Karpas-422 (cell line): Measurements from ENCODE around the gene ID1. TPM values are rescaled to one million over a fixed set of nuclear protein-coding genes. Genes with fewer than 3 reads are reported as not detected.
"Not testable (repeated sequence)": the region's sequence is repeated elsewhere in the genome, so short reads cannot be mapped to it uniquely, and the experiment has no call there.

Source experiments
- DNase-seq: peaks from one replicate; pipeline ENCODE4 v3.0.0-alpha.2; 2015
- H2AFZ ChIP-seq: fragments of 200-600 bp; sonication (generic); 2 replicates; pipeline ENCODE4 v1.6.1; 2014; ENCODE audit warnings: antibody characterized with exemption, low read length, mixed read lengths
- H3K27ac ChIP-seq: fragments of 200-600 bp; sonication (generic); 2 replicates; pipeline ENCODE4 v1.5.1; 2014; ENCODE audit warnings: mild to moderate bottlenecking, low read length, moderate library complexity
- H3K27me3 ChIP-seq: fragments of 200-600 bp; sonication (generic); 2 replicates; pipeline ENCODE4 v1.6.1; 2014; ENCODE audit warnings: low read length, mixed read lengths
- H3K36me3 ChIP-seq: fragments of 200-600 bp; sonication (generic); 2 replicates; pipeline ENCODE4 v1.6.1; 2014; ENCODE audit warnings: low read length, mixed read lengths; ENCODE audit not compliant: insufficient read depth
- H3K4me1 ChIP-seq: fragments of 200-600 bp; sonication (generic); 2 replicates; pipeline ENCODE4 v1.6.1; 2014; ENCODE audit warnings: mild to moderate bottlenecking, low read length, mixed read lengths
- H3K4me2 ChIP-seq: fragments of 200-600 bp; sonication (generic); 2 replicates; pipeline ENCODE4 v1.6.1; 2014; ENCODE audit warnings: low read length, low read depth, mild to moderate bottlenecking; ENCODE audit not compliant: poor library complexity, severe bottlenecking
- H3K4me3 ChIP-seq: fragments of 200-600 bp; sonication (generic); 2 replicates; pipeline ENCODE4 v1.5.1; 2014; ENCODE audit warnings: mild to moderate bottlenecking, antibody characterized with exemption, low read length, mixed read lengths
- H3K79me2 ChIP-seq: fragments of 200-600 bp; sonication (generic); 2 replicates; pipeline ENCODE4 v1.6.1; 2014; ENCODE audit warnings: mild to moderate bottlenecking, low read length, mixed read lengths
- H3K9ac ChIP-seq: fragments of 200-600 bp; sonication (generic); 2 replicates; pipeline ENCODE4 v1.6.0; 2014; ENCODE audit warnings: low read length
- H3K9me2 ChIP-seq: fragments of 200-600 bp; sonication (generic), shearing (Covaris generic); replicated peaks from 2 replicates; pipeline ENCODE4 v1.6.0; 2014; ENCODE audit warnings: mild to moderate bottlenecking, low read length, moderate library complexity; ENCODE audit not compliant: insufficient read depth
- H3K9me3 ChIP-seq: fragments of 300-700, 200-600 bp; sonication (generic); 2 replicates; pipeline ENCODE4 v1.6.1; 2014; ENCODE audit warnings: low read length, mixed read lengths
- H4K20me1 ChIP-seq: fragments of 200-600 bp; sonication (generic); 2 replicates; pipeline ENCODE4 v1.6.1; 2014; ENCODE audit warnings: mild to moderate bottlenecking, antibody characterized with exemption, low read length, low read depth; ENCODE audit not compliant: insufficient read depth
- total RNA-seq: library from RNA; depleted of rRNA; stranded (reverse); fragments of >200 nt; shearing (Covaris generic); gene quantifications from 2 replicates; pipeline ENCODE4 v1.2.3, GENCODE V29; 2014; ENCODE audit warnings: low replicate concordance

Gene ID1
- total RNA-seq, 1 experiment from 2014 or later = 5.0 TPM

- H3K9ac ChIP-seq = no peak overlapping the region
- H3K9me2 ChIP-seq = no peaks in the 10 kb centered on the region
- H3K9me3 ChIP-seq = no peaks in the 10 kb centered on the region
- no peaks in the 10 kb centered on the region for H3K36me3 ChIP-seq
- H3K4me1 ChIP-seq = no peaks in the 10 kb centered on the region
- H3K27me3 ChIP-seq = no peaks in the 10 kb centered on the region
- no peaks in the 10 kb centered on the region for H3K79me2 ChIP-seq
- no peak for DNase-seq
- H3K4me2 ChIP-seq = no peak overlapping the region
- H3K27ac ChIP-seq = no peak overlapping the region
- H4K20me1 ChIP-seq = no peaks in the 10 kb centered on the region
- H3K4me3 ChIP-seq = no peak overlapping the region
- H2AFZ ChIP-seq = no peak overlapping the region
Observed at GRCh38 chr20:31642837-31643236, 37.7 kb downstream of the ID1 start.

DNA sequence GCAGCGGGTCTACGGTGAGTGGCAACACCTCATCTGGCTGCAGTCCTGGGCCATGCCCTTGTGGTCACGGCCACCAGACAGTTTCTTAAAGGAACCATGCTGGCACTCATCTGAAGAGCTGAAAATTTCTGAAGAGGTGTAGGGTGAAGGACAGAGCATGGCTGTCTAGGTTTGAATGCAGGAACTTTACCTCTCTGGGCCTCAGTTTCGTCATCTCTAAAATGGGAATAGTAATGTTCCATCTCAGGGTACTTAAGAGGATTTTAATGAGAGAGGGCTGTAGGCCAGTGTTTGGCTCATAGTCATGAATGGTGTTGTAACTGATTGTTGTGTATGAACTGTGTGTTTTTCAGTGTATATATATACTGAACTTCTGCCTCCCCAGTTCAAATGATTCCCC, 38.4 kb downstream of the ID1 start:
- H3K36me3 ChIP-seq = no peaks in the 10 kb centered on the region
- no peaks in the 10 kb centered on the region for H3K4me1 ChIP-seq
- H4K20me1 ChIP-seq = no peaks in the 10 kb centered on the region
- no peaks in the 10 kb centered on the region for H3K79me2 ChIP-seq
- no peak for DNase-seq
- H3K27me3 ChIP-seq = no peaks in the 10 kb centered on the region
- no peak overlapping the region for H3K27ac ChIP-seq
- H3K4me3 ChIP-seq = no peak overlapping the region
- H3K9me3 ChIP-seq = no peaks in the 10 kb centered on the region
- no peak overlapping the region for H3K9ac ChIP-seq
- no peaks in the 10 kb centered on the region for H3K9me2 ChIP-seq
- H3K4me2 ChIP-seq = no peak overlapping the region
- H2AFZ ChIP-seq = no peak overlapping the region

- Histone ChIP-seq H3K9me2 (no peaks in the 10 kb centered on the region), H2AFZ (no peak overlapping the region)
- DNase-seq = no peak
Observed at GRCh38 chr20:31644701-31645100, 39.6 kb downstream of the ID1 start.

GRCh38 chr20:31648104-31648503, 43.0 kb downstream of the ID1 start:
- not testable (repeated sequence) for DNase-seq, H2AFZ ChIP-seq, H3K4me2 ChIP-seq, H3K27ac ChIP-seq, H3K4me1 ChIP-seq, H3K79me2 ChIP-seq, H3K36me3 ChIP-seq, H3K9ac ChIP-seq, H3K27me3 ChIP-seq, H3K9me3 ChIP-seq, H3K9me2 ChIP-seq, H3K4me3 ChIP-seq, H4K20me1 ChIP-seq

More at GRCh38 chr20:31644701-31645100, 39.6 kb downstream of the ID1 start:
- Histone ChIP-seq H3K4me3 (no peak overlapping the region), H3K4me2 (no peak overlapping the region), H3K9ac (no peak overlapping the region), H3K79me2 (no peaks in the 10 kb centered on the region), H3K27me3 (no peaks in the 10 kb centered on the region), H3K36me3 (no peaks in the 10 kb centered on the region), H3K4me1 (no peaks in the 10 kb centered on the region), H3K9me3 (no peaks in the 10 kb centered on the region), H4K20me1 (no peaks in the 10 kb centered on the region), H3K27ac (no peak overlapping the region)

DNA sequence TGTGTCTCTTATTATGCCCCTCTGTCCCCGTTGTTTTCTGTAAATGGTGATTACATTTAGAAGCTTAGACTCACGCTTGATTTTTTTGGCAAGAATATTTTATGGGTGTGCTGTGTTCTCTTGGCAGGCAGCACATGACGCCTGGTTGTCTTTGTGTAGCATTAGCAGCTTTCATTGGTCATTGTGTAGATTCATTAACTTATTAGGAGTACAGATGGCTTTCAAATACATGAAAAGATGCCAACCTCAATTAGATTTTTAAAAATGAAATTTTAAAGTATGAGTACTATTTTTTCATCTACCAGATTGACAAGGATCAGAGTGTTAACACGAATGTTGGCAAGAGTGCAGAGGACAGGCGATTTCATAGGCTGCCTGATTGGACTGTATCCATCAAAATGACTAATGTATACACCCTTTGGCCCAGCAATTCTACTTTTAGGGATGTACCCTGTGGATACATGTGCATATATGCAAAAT, 47.9 kb downstream of the ID1 start:
- Histone ChIP-seq H3K4me3 (no peak overlapping the region), H3K27me3 (no peaks in the 10 kb centered on the region), H3K36me3 (no peaks in the 10 kb centered on the region), H3K9me2 (no peaks in the 10 kb centered on the region), H2AFZ (0 out of 2 replicates have a peak overlapping the region, but pooled peaks have one; percentile 14), H3K4me1 (no peaks in the 10 kb centered on the region), H4K20me1 (no peaks in the 10 kb centered on the region), H3K79me2 (no peaks in the 10 kb centered on the region), H3K27ac (no peak overlapping the region), H3K9ac (no peak overlapping the region), H3K9me3 (no peaks in the 10 kb centered on the region), H3K4me2 (no peak overlapping the region)
- no peak for DNase-seq

- no peak overlapping the region for H3K4me3 ChIP-seq
- no peaks in the 10 kb centered on the region for H3K27me3 ChIP-seq
- no peaks in the 10 kb centered on the region for H3K9me3 ChIP-seq
- H2AFZ ChIP-seq = no peak overlapping the region
- no peaks in the 10 kb centered on the region for H3K9me2 ChIP-seq
- no peak overlapping the region for H3K9ac ChIP-seq
- H3K36me3 ChIP-seq = no peaks in the 10 kb centered on the region
- H4K20me1 ChIP-seq = no peaks in the 10 kb centered on the region
- no peak for DNase-seq
- H3K27ac ChIP-seq = no peak overlapping the region
- H3K79me2 ChIP-seq = no peaks in the 10 kb centered on the region
- no peaks in the 10 kb centered on the region for H3K4me1 ChIP-seq
- no peak overlapping the region for H3K4me2 ChIP-seq
Observed at GRCh38 chr20:31653561-31653960, 48.5 kb downstream of the ID1 start.

DNA sequence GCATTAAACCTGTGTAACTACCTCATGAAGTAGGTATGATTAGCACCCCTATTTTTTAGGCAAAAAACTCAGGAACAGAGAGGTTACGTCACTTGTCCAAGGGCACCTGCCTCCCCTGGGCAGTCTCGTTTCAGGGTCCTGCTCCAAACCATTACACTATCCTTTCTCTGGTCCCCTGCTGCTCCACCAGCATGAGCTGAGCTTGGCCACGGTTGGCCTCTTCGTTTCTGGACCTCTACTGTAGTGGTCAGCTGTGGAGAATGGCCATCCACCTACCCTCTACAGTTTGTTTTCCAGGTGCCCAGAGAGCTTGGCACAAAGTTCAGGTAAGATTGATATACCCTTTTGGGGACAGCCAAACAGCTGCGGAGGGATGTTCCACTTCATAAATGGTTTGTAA, 49.4 kb downstream of the ID1 start:
- Histone ChIP-seq H3K9ac (no peak overlapping the region), H3K27me3 (no peaks in the 10 kb centered on the region), H3K27ac (no peak overlapping the region), H3K4me2 (no peak overlapping the region), H3K9me3 (no peaks in the 10 kb centered on the region), H3K36me3 (no peaks in the 10 kb centered on the region), H3K4me3 (no peak overlapping the region), H4K20me1 (no peaks in the 10 kb centered on the region), H2AFZ (no peak overlapping the region), H3K79me2 (no peaks in the 10 kb centered on the region), H3K9me2 (no peaks in the 10 kb centered on the region), H3K4me1 (no peaks in the 10 kb centered on the region)
- no peak for DNase-seq
